IPS-NIHi7 (cell line): ENCODE measurements around the gene EVX2.
A peak's percentile ranks its signal among the peaks of the same experiment; 100 is the strongest.

Experiments used
- DNase-seq: peaks from one replicate; pipeline ENCODE4 v3.0.0; 2012; ENCODE audit warnings: mixed read lengths; ENCODE audit errors: extremely low spot score

Gene EVX2

GRCh38 chr2:176096243-176096985 is 12.7 kb upstream of the EVX2 start:
- DNase-seq = no peak

DNA sequence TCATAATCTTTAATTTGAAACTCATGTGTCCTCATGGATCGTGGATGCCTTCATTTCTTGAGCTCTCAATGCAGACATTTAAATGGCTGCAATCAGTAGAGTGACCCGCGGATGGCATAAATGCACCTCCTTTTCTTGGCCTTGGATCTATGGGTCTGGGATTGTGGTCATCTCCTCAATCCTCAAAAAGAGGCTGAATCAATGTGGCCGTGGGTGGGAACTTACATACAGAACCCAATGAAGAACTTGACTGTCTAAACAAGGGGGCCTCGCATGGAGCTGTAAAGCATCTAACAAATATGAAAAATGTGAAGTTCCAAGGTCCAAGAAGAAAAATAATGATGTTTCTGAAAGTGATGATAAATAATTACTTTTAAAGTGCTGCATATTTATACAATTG is 11.7 kb upstream of the EVX2 start:
- DNase-seq = no peak

DNA sequence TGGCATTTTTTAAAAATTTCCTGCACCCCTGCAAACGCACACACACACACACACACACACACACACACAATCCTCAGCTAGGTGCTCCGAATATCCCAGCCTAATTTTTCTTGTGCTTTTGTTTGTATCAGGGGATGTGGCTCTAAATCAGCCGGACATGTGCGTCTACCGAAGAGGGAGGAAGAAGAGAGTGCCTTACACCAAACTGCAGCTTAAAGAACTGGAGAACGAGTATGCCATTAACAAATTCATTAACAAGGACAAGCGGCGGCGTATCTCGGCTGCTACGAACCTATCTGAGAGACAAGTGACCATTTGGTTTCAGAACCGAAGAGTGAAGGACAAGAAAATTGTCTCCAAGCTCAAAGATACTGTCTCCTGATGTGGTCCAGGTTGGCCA is 10.6 kb upstream of the EVX2 start:
- DNase-seq = no peak

DNA sequence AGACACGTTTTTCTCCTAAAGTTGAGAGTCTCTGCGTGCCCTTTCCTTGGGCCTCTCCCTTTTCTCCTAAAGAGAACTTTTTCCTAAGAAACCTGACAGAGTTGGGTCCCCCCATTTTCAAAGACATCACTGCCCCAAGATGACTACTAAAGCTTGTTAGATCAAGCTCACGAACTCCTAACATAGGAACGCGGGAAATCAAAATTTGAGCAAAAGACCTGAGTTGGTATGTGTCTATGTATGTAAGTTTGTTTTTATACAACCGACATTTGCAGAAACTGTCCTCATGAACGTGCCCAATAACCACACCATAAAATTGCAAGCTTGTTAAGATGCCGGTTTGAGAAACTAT is 10.1 kb upstream of the EVX2 start:
- DNase-seq = no peak

DNA sequence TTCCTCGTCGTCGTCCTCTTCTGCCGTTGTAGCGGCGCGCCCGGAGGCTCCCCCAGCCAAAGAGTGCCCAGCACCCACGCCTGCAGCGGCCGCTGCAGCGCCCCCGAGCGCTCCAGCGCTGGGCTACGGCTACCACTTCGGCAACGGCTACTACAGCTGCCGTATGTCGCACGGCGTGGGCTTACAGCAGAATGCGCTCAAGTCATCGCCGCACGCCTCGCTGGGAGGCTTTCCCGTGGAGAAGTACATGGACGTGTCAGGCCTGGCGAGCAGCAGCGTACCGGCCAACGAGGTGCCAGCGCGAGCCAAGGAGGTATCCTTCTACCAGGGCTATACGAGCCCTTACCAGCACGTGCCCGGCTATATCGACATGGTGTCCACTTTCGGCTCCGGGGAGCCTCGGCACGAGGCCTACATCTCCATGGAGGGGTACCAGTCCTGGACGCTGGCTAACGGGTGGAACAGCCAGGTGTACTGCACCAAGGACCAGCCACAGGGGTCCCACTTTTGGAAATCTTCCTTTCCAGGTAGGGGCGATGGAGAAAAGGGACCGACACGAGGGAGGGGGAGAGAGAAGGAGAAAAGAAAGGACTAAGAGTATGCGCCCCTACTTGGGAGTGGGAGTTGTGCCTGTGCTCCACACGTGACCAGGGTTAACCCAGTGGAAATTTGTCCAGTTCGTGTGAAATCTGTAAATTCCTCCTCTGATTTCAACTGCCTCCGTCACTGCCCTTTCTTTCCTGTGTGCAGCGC is 9.6 kb upstream of the EVX2 start:
- DNase-seq = no peak

DNA sequence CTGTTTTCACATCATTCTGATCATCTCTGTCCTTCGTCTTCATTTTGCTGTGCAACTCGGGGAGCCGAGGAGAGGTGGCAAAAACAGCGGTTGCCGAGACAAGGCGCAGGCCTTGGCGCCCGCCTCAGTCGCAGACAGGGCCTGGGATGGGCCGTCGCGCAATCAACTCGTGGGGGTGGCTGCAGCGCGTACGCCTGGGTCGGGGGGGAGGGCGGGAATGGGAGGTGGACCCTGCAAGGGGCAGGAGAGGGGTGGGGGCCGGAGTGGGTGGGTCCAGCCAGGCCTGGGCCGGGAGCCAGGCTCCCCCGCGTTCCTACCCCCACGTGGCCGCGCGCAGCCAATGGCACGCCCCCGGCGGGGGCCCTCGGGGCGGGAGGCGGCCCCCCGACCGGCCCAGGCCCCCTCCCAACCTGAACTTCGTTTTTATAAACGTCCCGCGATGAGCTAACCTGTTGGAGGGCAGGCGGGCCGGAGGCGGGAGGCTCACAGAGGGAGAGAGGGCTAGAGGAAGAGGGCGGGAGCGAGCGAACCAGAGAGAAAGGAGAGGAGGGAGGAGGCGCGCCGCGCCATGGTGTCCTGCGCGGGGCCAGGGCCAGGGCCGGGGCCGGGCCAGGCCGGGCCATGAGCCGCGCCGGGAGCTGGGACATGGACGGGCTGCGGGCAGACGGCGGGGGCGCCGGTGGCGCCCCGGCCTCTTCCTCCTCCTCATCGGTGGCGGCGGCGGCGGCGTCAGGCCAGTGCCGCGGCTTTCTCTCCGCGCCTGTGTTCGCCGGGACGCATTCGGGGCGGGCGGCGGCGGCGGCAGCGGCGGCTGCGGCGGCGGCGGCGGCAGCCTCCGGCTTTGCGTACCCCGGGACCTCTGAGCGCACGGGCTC is 8.7 kb upstream of the EVX2 start, which contains the start of gene HOXD13:
Gene HOXD13, plus strand, starts transcription at position 452 of the 875 bp plus-strand sequence. Its CDS starts 170 bp downstream, at position 622.
- peak; percentile 59 for DNase-seq

GRCh38 chr2:176091329-176092258 is 7.8 kb upstream of the EVX2 start:
- no peak for DNase-seq

DNA sequence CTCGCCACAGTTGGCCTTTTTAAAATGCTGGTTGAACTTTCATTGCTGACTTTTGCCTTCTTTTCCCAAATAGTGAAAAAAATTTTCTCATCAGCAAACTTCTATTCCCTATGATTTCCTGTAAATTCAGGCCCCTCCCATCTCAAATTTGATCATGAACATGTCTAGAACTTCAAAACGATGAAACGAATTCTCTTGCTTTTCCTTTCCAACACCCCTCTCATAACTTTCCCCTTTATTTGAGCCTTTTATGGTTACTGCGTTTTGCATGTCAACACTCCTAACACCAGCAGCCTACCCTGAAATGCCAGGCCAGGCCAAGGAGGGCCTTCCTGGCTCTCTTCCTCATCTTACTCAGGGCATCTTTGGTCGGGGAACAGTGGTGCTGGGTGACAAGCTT is 7.1 kb upstream of the EVX2 start:
- DNase-seq = no peak

DNA sequence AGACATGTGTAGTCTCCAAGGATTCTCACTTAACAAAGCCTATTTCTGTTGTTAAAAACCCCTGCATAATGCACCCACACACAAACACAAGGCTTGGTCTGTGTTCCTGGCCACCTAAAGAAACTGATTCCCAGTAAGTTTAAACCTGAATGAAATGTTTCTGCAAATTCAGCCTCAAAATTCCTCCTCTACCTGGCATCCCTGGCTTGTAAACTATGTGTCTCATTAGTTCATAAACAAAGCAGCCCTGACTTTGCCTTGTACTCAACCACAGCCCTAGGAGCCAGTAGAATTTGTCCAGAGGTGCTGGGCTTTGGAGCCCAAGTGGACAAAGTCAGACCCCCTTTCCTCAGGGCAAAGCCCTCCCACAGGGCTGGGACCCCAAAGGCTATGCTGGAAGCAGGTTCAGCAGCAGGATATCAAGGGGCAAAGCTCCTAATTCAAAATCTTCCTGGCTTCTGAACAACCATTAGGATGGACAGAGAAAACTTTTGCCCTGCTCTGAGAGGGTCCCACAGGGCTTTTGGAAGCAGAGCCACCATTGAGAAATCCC is 6.2 kb upstream of the EVX2 start:
- no peak for DNase-seq

DNA sequence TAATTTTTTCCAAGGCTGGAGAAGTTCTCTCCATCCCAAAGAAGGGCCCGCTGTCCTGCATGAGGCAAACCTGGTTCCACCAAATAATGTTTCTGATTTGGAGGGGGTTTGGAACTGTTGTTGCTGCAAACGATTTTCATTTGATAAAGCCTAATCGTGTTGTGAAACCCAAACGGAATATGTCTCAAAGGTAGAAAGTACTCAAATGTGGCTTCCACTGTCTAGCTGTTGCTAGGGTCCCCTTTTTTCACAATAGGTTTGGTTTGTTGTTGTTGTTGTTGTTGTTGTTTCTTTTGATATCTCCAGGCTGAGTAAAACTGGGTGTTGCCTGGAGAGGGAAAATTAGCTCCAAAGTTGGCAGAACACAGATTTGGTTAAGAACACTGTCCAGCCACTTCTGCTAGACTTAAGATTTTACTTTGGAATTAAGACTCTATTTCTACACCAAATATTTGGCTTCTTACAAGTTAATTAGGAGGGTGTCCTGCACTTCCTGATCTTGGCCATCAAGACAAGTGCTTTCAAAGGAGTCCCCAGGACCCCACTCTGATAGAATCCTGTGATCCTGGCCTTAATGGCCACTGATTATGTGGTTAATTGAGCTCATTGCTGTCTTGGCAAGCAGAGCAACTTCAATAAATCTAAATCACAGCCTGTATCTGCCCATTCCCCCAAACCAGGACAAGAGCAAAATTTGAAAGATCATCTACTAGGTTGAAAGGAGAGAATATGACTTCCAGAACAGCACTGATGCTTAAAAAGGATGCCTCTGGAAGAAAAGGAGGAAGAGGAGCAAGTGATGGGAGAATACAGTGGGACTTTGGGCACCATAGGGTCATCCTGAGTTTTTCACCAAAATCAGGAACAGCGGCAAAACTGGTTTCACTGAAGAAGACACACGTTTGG is 5.4 kb upstream of the EVX2 start:
- DNase-seq = no peak

- DNase-seq = peak; percentile 72
These were observed 4.5 kb upstream of the EVX2 start for GRCh38 chr2:176088048-176088936.

- no peak for DNase-seq
These were observed 3.7 kb upstream of the EVX2 start for GRCh38 chr2:176087330-176088047.

GRCh38 chr2:176085861-176086771 is 2.4 kb upstream of the EVX2 start:
- DNase-seq = no peak

DNA sequence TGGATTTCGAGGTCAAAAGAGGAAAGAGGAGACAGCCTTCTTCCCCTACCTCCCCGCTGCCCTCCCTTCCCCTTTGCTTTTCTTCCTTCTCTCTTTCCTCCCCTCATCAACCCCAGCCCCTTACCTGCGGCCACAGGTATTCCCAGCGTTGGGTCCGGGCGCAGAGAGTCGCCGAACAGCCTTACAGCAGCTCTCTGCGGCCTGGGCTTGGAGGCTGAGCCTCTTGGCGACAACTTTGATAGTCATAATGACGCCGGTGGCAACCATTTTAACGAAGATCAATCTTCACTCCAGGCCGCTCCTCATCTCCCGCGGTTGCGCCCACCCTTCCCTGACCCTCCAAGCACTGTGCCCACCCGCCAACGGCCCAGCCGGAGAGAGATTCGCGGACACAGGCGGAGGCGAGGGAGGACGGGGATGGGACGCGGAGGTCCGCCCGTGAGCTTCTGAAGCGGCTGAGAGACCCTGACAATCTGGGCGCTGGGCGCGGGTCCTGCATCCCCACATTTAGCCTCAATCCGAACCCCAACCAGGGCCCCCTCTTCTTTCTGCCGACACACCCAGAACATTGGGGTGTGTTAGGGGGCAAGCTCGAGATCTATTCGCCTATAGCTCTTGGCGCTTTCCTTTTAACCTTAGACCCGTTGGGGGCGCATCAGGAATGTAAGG is 1.5 kb upstream of the EVX2 start:
- no peak for DNase-seq

- no peak for DNase-seq
These were observed 903 bp upstream of the EVX2 start for GRCh38 chr2:176084611-176085119.
